OCI-LY7 (cell line): ENCODE measurements around the gene CACNG8. TPM values are rescaled to one million over a fixed set of nuclear protein-coding genes. Genes with fewer than 3 reads are reported as not detected.

Experiments
- BruUV-seq: library from RNA; stranded (reverse); fragments of 400-500 nt; replicated peaks from 2 replicates; lab custom pipeline; 2021; lab: Mats Ljungman, UMichigan
- CTCF ChIA-PET: fragments of 300-600 bp; sonication (Branson Sonifier 250); formaldehyde crosslinking; loops from one replicate; lab custom pipeline; 2022; ENCODE audit warnings: antibody characterized with exemption; ENCODE audit not compliant: unreplicated experiment; lab: Charles Lee
- POLR2A ChIA-PET: fragments of 300-600 bp; sonication (Branson Sonifier 250); formaldehyde crosslinking; loops from one replicate; lab custom pipeline; 2022; ENCODE audit warnings: antibody characterized with exemption; lab: Charles Lee
- DNase-seq: peaks from one replicate; pipeline ENCODE4 v3.0.0-alpha.2; 2015; ENCODE audit warnings: low spot score
- H2AFZ ChIP-seq: fragments of 200-600 bp; sonication (generic), shearing (Covaris generic); 2 replicates; pipeline ENCODE4 v1.6.1; 2014; ENCODE audit warnings: mild to moderate bottlenecking, antibody characterized with exemption, low read length, moderate library complexity
- H3K27ac ChIP-seq: fragments of 200-600 bp; sonication (generic); 2 replicates; pipeline ENCODE4 v1.5.1; 2014; ENCODE audit warnings: mixed run types, low read depth, mild to moderate bottlenecking, moderate library complexity, low read length, inconsistent platforms; ENCODE audit not compliant: poor library complexity, severe bottlenecking
- H3K36me3 ChIP-seq: fragments of 200-600 bp; sonication (generic); 2 replicates; pipeline ENCODE4 v1.6.1; 2014; ENCODE audit warnings: mild to moderate bottlenecking, antibody characterized with exemption, low read length, moderate library complexity, mixed read lengths; ENCODE audit not compliant: insufficient read depth
- H3K4me1 ChIP-seq: fragments of 200-600 bp; sonication (generic); 2 replicates; pipeline ENCODE4 v1.5.1; 2014; ENCODE audit warnings: mild to moderate bottlenecking, low read length; ENCODE audit not compliant: insufficient read depth, poor library complexity, severe bottlenecking
- H3K4me2 ChIP-seq: fragments of 200-600 bp; sonication (generic); 2 replicates; pipeline ENCODE4 v1.6.1; 2014; ENCODE audit warnings: mild to moderate bottlenecking, low read length
- H3K4me3 ChIP-seq: fragments of 200-600 bp; sonication (generic); 2 replicates; pipeline ENCODE4 v1.5.1; 2014; ENCODE audit warnings: mild to moderate bottlenecking, low read depth, low read length; ENCODE audit not compliant: poor library complexity, severe bottlenecking
- H3K79me2 ChIP-seq: fragments of 200-600 bp; sonication (generic); 2 replicates; pipeline ENCODE4 v1.6.1; 2016; ENCODE audit warnings: low read depth, mild to moderate bottlenecking, low read length, moderate library complexity, mixed read lengths; ENCODE audit not compliant: insufficient read depth
- H3K9me2 ChIP-seq: fragments of 200-600 bp; sonication (generic); 2 replicates; pipeline ENCODE4 v1.6.1; 2016; ENCODE audit warnings: mild to moderate bottlenecking, low read length, mixed read lengths; ENCODE audit not compliant: insufficient read depth
- H3K9me3 ChIP-seq: fragments of 200-600 bp; sonication (generic); 2 replicates; pipeline ENCODE4 v1.6.1; 2014; ENCODE audit warnings: mild to moderate bottlenecking, mixed run types, low read length, mixed read lengths
- H4K20me1 ChIP-seq: fragments of 200-600 bp; sonication (generic); 2 replicates; pipeline ENCODE4 v1.6.1; 2014; ENCODE audit warnings: mild to moderate bottlenecking, antibody characterized with exemption, low read length, moderate library complexity, mixed read lengths; ENCODE audit not compliant: insufficient read depth
- EZH2phosphoT487 ChIP-seq: fragments of 200-600 bp; sonication (generic); IDR thresholded peaks from 2 replicates; pipeline ENCODE4 v1.6.1; 2018; ENCODE audit warnings: low read depth, borderline replicate concordance, mild to moderate bottlenecking, mixed run types, antibody characterized with exemption, low read length, moderate library complexity, mixed read lengths
- intact Hi-C: fragments of 100-400 bp; cut with micrococcal nuclease; formaldehyde crosslinking; loops from one replicate; pipeline ENCODE4 v1.10.0; 2022; ENCODE audit not compliant: unreplicated experiment
- total RNA-seq, 2 experiments: library from RNA; depleted of rRNA in 1 of 2; stranded (reverse); fragments of >200 nt in 1 of 2; shearing (Covaris generic) in 1 of 2; gene quantifications; 2 replicates each; pipeline ENCODE4 v1.2.3, GENCODE V29; 2014 to 2022
- TF ChIP-seq, protein P1 (sequence below): fragments of 200-600 bp; sonication (generic); conservative IDR thresholded peaks from 2 replicates; pipeline ENCODE4 v1.5.1; 2014; ENCODE audit warnings: mild to moderate bottlenecking, antibody characterized with exemption, low read length, moderate library complexity, mixed read lengths

The CACNG8 gene
- total RNA-seq, 2 experiments from 2014 or later: not detected

GRCh38 chr19:54009440-54009839 lies 46.7 kb downstream of the CACNG8 start:
- no TSS peak for BruUV-seq

DNA sequence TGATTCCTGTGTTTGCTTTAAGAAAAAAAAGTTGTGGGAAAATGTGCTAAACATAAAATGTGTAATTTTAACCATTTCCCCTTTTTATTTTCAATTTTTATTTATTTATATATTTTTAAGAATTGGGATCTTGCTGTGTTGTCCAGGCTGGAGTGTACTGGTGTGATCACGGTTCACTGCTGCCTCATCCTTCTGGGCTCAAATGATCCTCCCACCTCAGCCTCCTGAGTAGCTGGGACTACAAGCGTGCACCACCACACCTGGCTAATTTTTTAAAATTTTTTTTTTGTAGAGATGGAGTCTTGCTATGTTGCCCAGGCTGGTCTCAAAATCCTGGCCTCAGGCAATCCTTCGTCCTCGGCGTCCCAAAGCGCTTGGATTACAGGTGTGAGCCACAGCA lies 47.7 kb downstream of the CACNG8 start:
- no TSS peak for BruUV-seq
- Histone ChIP-seq H3K27ac (no peak overlapping the region), H3K9me3 (no peaks in the 10 kb centered on the region), H3K4me1 (no peaks in the 10 kb centered on the region), H4K20me1 (no peaks in the 10 kb centered on the region), H3K9me2 (no peaks in the 10 kb centered on the region), H2AFZ (no peak overlapping the region), H3K79me2 (no peaks in the 10 kb centered on the region), H3K4me2 (no peak overlapping the region), H3K36me3 (no peaks in the 10 kb centered on the region), H3K4me3 (no peak overlapping the region)
- POLR2A ChIA-PET: no interaction called here
- DNase-seq: no peak
- intact Hi-C loops: no loop called here
- CTCF ChIA-PET: no interaction called here
- TF ChIP-seq, protein P1, sequence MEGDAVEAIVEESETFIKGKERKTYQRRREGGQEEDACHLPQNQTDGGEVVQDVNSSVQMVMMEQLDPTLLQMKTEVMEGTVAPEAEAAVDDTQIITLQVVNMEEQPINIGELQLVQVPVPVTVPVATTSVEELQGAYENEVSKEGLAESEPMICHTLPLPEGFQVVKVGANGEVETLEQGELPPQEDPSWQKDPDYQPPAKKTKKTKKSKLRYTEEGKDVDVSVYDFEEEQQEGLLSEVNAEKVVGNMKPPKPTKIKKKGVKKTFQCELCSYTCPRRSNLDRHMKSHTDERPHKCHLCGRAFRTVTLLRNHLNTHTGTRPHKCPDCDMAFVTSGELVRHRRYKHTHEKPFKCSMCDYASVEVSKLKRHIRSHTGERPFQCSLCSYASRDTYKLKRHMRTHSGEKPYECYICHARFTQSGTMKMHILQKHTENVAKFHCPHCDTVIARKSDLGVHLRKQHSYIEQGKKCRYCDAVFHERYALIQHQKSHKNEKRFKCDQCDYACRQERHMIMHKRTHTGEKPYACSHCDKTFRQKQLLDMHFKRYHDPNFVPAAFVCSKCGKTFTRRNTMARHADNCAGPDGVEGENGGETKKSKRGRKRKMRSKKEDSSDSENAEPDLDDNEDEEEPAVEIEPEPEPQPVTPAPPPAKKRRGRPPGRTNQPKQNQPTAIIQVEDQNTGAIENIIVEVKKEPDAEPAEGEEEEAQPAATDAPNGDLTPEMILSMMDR: no peak
- no peak for TF ChIP-seq EZH2phosphoT487

More at GRCh38 chr19:54009440-54009839, 46.7 kb downstream of the CACNG8 start:
- Histone ChIP-seq H3K9me2 (no peaks in the 10 kb centered on the region), H3K27ac (no peak overlapping the region), H3K4me3 (no peak overlapping the region), H3K79me2 (no peaks in the 10 kb centered on the region), H3K36me3 (no peaks in the 10 kb centered on the region), H3K4me2 (no peak overlapping the region), H4K20me1 (no peaks in the 10 kb centered on the region), H3K4me1 (no peaks in the 10 kb centered on the region), H2AFZ (no peak overlapping the region), H3K9me3 (no peaks in the 10 kb centered on the region)
- ChIA-PET CTCF (no interaction called here), POLR2A (no interaction called here)
- TF ChIP-seq, protein P1: no peak
- no peak for TF ChIP-seq EZH2phosphoT487
- intact Hi-C loops: no loop called here
- DNase-seq: no peak

GRCh38 chr19:54011507-54012211 lies 48.9 kb downstream of the CACNG8 start:
- no TSS peak for BruUV-seq
- ChIA-PET CTCF (no interaction called here), POLR2A (no interaction called here)
- Histone ChIP-seq H4K20me1 (no peaks in the 10 kb centered on the region), H3K4me2 (no peak overlapping the region), H3K36me3 (no peaks in the 10 kb centered on the region), H3K4me3 (no peak overlapping the region), H3K9me2 (no peaks in the 10 kb centered on the region), H3K9me3 (no peaks in the 10 kb centered on the region), H3K79me2 (no peaks in the 10 kb centered on the region), H3K4me1 (no peaks in the 10 kb centered on the region), H2AFZ (no peak overlapping the region), H3K27ac (no peak overlapping the region)
- TF ChIP-seq, protein P1: no peak
- TF ChIP-seq EZH2phosphoT487: no peak
- intact Hi-C loops: no loop called here
- no peak for DNase-seq
